Calu3 (cell line): ENCODE data around the gene LGALS9. TPM values are rescaled to one million over a fixed set of nuclear protein-coding genes. Genes with fewer than 3 reads are reported as not detected.
"Not testable (repeated sequence)": the region's sequence is repeated elsewhere in the genome, so short reads cannot be mapped to it uniquely, and the experiment has no call there.

ENCODE experiments used
- BruUV-seq: library from RNA; stranded (reverse); fragments of 400-500 nt; replicated peaks from 2 replicates; lab custom pipeline; 2021; lab: Mats Ljungman, UMichigan
- CTCF ChIA-PET: fragments of 300-600 bp; sonication (Branson Sonifier 250); formaldehyde crosslinking; loops from one replicate; lab custom pipeline; 2022; ENCODE audit warnings: antibody characterized with exemption; lab: Charles Lee
- DNase-seq: peaks from one replicate; pipeline ENCODE4 v3.0.0; 2022
- H3K27ac Mint-ChIP-seq: one replicate; pipeline ENCODE4 v1.8.0; 2022; ENCODE audit warnings: mixed read lengths; ENCODE audit not compliant: unreplicated experiment
- H3K27me3 Mint-ChIP-seq: one replicate; pipeline ENCODE4 v1.8.0; 2022; ENCODE audit warnings: mixed read lengths; ENCODE audit not compliant: unreplicated experiment
- H3K36me3 Mint-ChIP-seq: one replicate; pipeline ENCODE4 v1.8.0; 2022; ENCODE audit warnings: mild to moderate bottlenecking, moderate library complexity, mixed read lengths; ENCODE audit not compliant: insufficient read depth, unreplicated experiment
- H3K4me1 Mint-ChIP-seq: one replicate; pipeline ENCODE4 v1.8.0; 2022; ENCODE audit warnings: mild to moderate bottlenecking, low read depth, mixed read lengths; ENCODE audit not compliant: unreplicated experiment
- H3K4me3 Mint-ChIP-seq: one replicate; pipeline ENCODE4 v1.8.0; 2022; ENCODE audit warnings: mild to moderate bottlenecking, low read depth, moderate library complexity, mixed read lengths; ENCODE audit not compliant: unreplicated experiment
- H3K9me3 Mint-ChIP-seq: one replicate; pipeline ENCODE4 v1.8.0; 2022; ENCODE audit warnings: low read depth, mixed read lengths; ENCODE audit not compliant: unreplicated experiment
- CTCF ChIP-seq: fragments of 200-600 bp; IDR thresholded peaks from one replicate; pipeline ENCODE4 v1.8.0; 2022; ENCODE audit warnings: antibody characterized with exemption; ENCODE audit not compliant: unreplicated experiment
- intact Hi-C: fragments of 100-400 bp; cut with micrococcal nuclease; formaldehyde crosslinking; loops from one replicate; pipeline ENCODE4 v1.10.0; 2022; ENCODE audit not compliant: unreplicated experiment
- total RNA-seq: library from RNA; stranded (reverse); gene quantifications from 2 replicates; pipeline ENCODE4 v1.2.3, GENCODE V29; 2022

LGALS9 gene
- total RNA-seq, 1 experiment from 2014 or later = 93.1 TPM

- H3K9me3 Mint-ChIP-seq = no peaks in the 10 kb centered on the region
- no TSS peak for BruUV-seq
- DNase-seq = no peak
These were observed 16.8 kb downstream of the LGALS9 start for GRCh38 chr17:27647765-27648164.

GRCh38 chr17:27649111-27649571 lies 18.2 kb downstream of the LGALS9 start:
- H3K4me1 Mint-ChIP-seq, H3K36me3 Mint-ChIP-seq, H3K9me3 Mint-ChIP-seq, CTCF ChIA-PET, H3K27ac Mint-ChIP-seq, DNase-seq, intact Hi-C loops, H3K4me3 Mint-ChIP-seq: not testable (repeated sequence)
- BruUV-seq = TSS peak; percentile 90
- peaks cover 14% of the 10 kb centered on the region for H3K27me3 Mint-ChIP-seq

More at GRCh38 chr17:27647765-27648164, 16.8 kb downstream of the LGALS9 start:
- TF ChIP-seq CTCF = no peak
- Mint-ChIP-seq H3K27ac (no peak overlapping the region), H3K27me3 (peaks cover 9% of the 10 kb centered on the region), H3K4me1 (no peaks in the 10 kb centered on the region), H3K4me3 (no peak overlapping the region), H3K36me3 (no peaks in the 10 kb centered on the region)
- CTCF ChIA-PET = interaction anchor here (1.5 kb wide), 1 partner anchor 38 kb away, joined by 6 read pairs; no protein-coding TSS in a partner anchor
- intact Hi-C loops = no loop called here

GRCh38 chr17:27649929-27650328 lies 18.9 kb downstream of the LGALS9 start:
- no peak for TF ChIP-seq CTCF
- DNase-seq = no peak
- no peaks in the 10 kb centered on the region for H3K9me3 Mint-ChIP-seq
- no peak overlapping the region for H3K27ac Mint-ChIP-seq
- intact Hi-C loops = no loop called here
- CTCF ChIA-PET = interaction anchor here (3.0 kb wide), 1 partner anchor 40 kb away, joined by 24 read pairs; no protein-coding TSS in a partner anchor
- H3K27me3 Mint-ChIP-seq = peaks cover 14% of the 10 kb centered on the region
- BruUV-seq = no TSS peak
- H3K4me1 Mint-ChIP-seq = no peaks in the 10 kb centered on the region
- H3K36me3 Mint-ChIP-seq = no peaks in the 10 kb centered on the region
- no peak overlapping the region for H3K4me3 Mint-ChIP-seq

- CTCF ChIA-PET = interaction anchor here (1.1 to 3.0 kb wide), 4 partner anchors 41 to 51 kb away, joined by 4 to 24 read pairs (median 4); no protein-coding TSS in a partner anchor
- H3K27ac Mint-ChIP-seq = no peak overlapping the region
- no peak for TF ChIP-seq CTCF
- no peaks in the 10 kb centered on the region for H3K36me3 Mint-ChIP-seq
- intact Hi-C loops = loop anchor here (1.0 kb wide), 2 partner anchors 42 to 48 kb away; no protein-coding TSS in a partner anchor
- no peak overlapping the region for H3K4me3 Mint-ChIP-seq
- no peak for DNase-seq
- no peaks in the 10 kb centered on the region for H3K9me3 Mint-ChIP-seq
- BruUV-seq = no TSS peak
- no peaks in the 10 kb centered on the region for H3K4me1 Mint-ChIP-seq
- peaks cover 14% of the 10 kb centered on the region for H3K27me3 Mint-ChIP-seq
These were observed 19.8 kb downstream of the LGALS9 start for GRCh38 chr17:27650836-27651235.
